ENCODE data around the gene EWSR1.

The EWSR1 gene

GRCh38 chr22:29320546-29320945, 52.5 kb downstream of the EWSR1 start:
- no peak overlapping the region for H3K27ac ChIP-seq (ENCODE audit: low read depth, low read length)
- no peak overlapping the region for H3K9ac ChIP-seq (ENCODE audit: low read depth in 1 of 2, low read length in 2 of 2)
- no peaks in the 10 kb centered on the region for H3K9me3 ChIP-seq (ENCODE audit: control insufficient read depth in 1 of 2, low read length in 2 of 2)

GRCh38 chr22:29323641-29324040, 55.6 kb downstream of the EWSR1 start:
- no peaks in the 10 kb centered on the region for H3K9me3 ChIP-seq (ENCODE audit: control insufficient read depth in 1 of 2, low read length in 2 of 2)
- H3K27ac ChIP-seq (ENCODE audit: low read depth, low read length), result no peak overlapping the region
- H3K9ac ChIP-seq (ENCODE audit: low read depth in 1 of 2, low read length in 2 of 2), result no peak overlapping the region
- H3K36me3 ChIP-seq (ENCODE audit: control insufficient read depth in 1 of 2, insufficient read depth in 2 of 2, low read length in 2 of 2), result peaks cover 0 to 32% of the 10 kb centered on the region in 2 donors
- H3K4me1 ChIP-seq (ENCODE audit: control insufficient read depth in 1 of 2, insufficient read depth in 2 of 2, low read length in 2 of 2), result no peaks in the 10 kb centered on the region
- H3K4me3 ChIP-seq (ENCODE audit: low read depth in 1 of 2, low read length in 2 of 2), result no peak overlapping the region
- H3K27me3 ChIP-seq (ENCODE audit: control insufficient read depth in 1 of 2, insufficient read depth in 2 of 2, low read length in 2 of 2), result no peaks in the 10 kb centered on the region

More at GRCh38 chr22:29320546-29320945, 52.5 kb downstream of the EWSR1 start:
- Histone ChIP-seq H3K27me3 (ENCODE audit: control insufficient read depth in 1 of 2, insufficient read depth in 2 of 2, low read length in 2 of 2) (peaks cover 4 to 6% of the 10 kb centered on the region in 2 donors), H3K4me1 (ENCODE audit: control insufficient read depth in 1 of 2, insufficient read depth in 2 of 2, low read length in 2 of 2) (no peaks in the 10 kb centered on the region), H3K36me3 (ENCODE audit: control insufficient read depth in 1 of 2, insufficient read depth in 2 of 2, low read length in 2 of 2) (peaks cover 0 to 5% of the 10 kb centered on the region in 2 donors), H3K4me3 (ENCODE audit: low read depth in 1 of 2, low read length in 2 of 2) (no peak overlapping the region)

GRCh38 chr22:29325356-29325755, 57.3 kb downstream of the EWSR1 start:
- no peak overlapping the region for H3K27ac ChIP-seq (ENCODE audit: low read depth, low read length)
- H3K27me3 ChIP-seq (ENCODE audit: control insufficient read depth in 1 of 2, insufficient read depth in 2 of 2, low read length in 2 of 2), result no peaks in the 10 kb centered on the region
- H3K4me3 ChIP-seq (ENCODE audit: low read depth in 1 of 2, low read length in 2 of 2), result no peak overlapping the region
- H3K9ac ChIP-seq (ENCODE audit: low read depth in 1 of 2, low read length in 2 of 2), result no peak overlapping the region
- no peaks in the 10 kb centered on the region for H3K9me3 ChIP-seq (ENCODE audit: control insufficient read depth in 1 of 2, low read length in 2 of 2)
- H3K36me3 ChIP-seq (ENCODE audit: control insufficient read depth in 1 of 2, insufficient read depth in 2 of 2, low read length in 2 of 2), result peaks cover 7 to 48% of the 10 kb centered on the region in 2 donors
- no peaks in the 10 kb centered on the region for H3K4me1 ChIP-seq (ENCODE audit: control insufficient read depth in 1 of 2, insufficient read depth in 2 of 2, low read length in 2 of 2)

GRCh38 chr22:29325785-29326315, 57.8 kb downstream of the EWSR1 start:
- Histone ChIP-seq H3K4me3 (ENCODE audit: low read depth in 1 of 2, low read length in 2 of 2) (no peak overlapping the region), H3K27me3 (ENCODE audit: control insufficient read depth in 1 of 2, insufficient read depth in 2 of 2, low read length in 2 of 2) (no peaks in the 10 kb centered on the region), H3K9ac (ENCODE audit: low read depth in 1 of 2, low read length in 2 of 2) (no peak overlapping the region), H3K4me1 (ENCODE audit: control insufficient read depth in 1 of 2, insufficient read depth in 2 of 2, low read length in 2 of 2) (peaks cover 0 to 2% of the 10 kb centered on the region in 2 donors), H3K27ac (ENCODE audit: low read depth, low read length) (no peak overlapping the region), H3K36me3 (ENCODE audit: control insufficient read depth in 1 of 2, insufficient read depth in 2 of 2, low read length in 2 of 2) (peaks cover 11 to 53% of the 10 kb centered on the region in 2 donors), H3K9me3 (ENCODE audit: control insufficient read depth in 1 of 2, low read length in 2 of 2) (no peaks in the 10 kb centered on the region)

- Histone ChIP-seq H3K4me3 (ENCODE audit: low read depth in 1 of 2, low read length in 2 of 2) (no peak overlapping the region), H3K9me3 (ENCODE audit: control insufficient read depth in 1 of 2, low read length in 2 of 2) (no peaks in the 10 kb centered on the region), H3K4me1 (ENCODE audit: control insufficient read depth in 1 of 2, insufficient read depth in 2 of 2, low read length in 2 of 2) (peaks cover 0 to 3% of the 10 kb centered on the region in 2 donors), H3K36me3 (ENCODE audit: control insufficient read depth in 1 of 2, insufficient read depth in 2 of 2, low read length in 2 of 2) (peaks cover 11 to 60% of the 10 kb centered on the region in 2 donors), H3K9ac (ENCODE audit: low read depth in 1 of 2, low read length in 2 of 2) (no peak overlapping the region), H3K27ac (ENCODE audit: low read depth, low read length) (no peak overlapping the region), H3K27me3 (ENCODE audit: control insufficient read depth in 1 of 2, insufficient read depth in 2 of 2, low read length in 2 of 2) (no peaks in the 10 kb centered on the region)
These were observed 58.4 kb downstream of the EWSR1 start for GRCh38 chr22:29326481-29326880.

GRCh38 chr22:29327089-29327764, 59.2 kb downstream of the EWSR1 start:
- H3K9me3 ChIP-seq (ENCODE audit: control insufficient read depth in 1 of 2, low read length in 2 of 2), result no peaks in the 10 kb centered on the region
- H3K27me3 ChIP-seq (ENCODE audit: control insufficient read depth in 1 of 2, insufficient read depth in 2 of 2, low read length in 2 of 2), result no peaks in the 10 kb centered on the region
- peaks cover 0 to 3% of the 10 kb centered on the region in 2 donors for H3K4me1 ChIP-seq (ENCODE audit: control insufficient read depth in 1 of 2, insufficient read depth in 2 of 2, low read length in 2 of 2)
- H3K4me3 ChIP-seq (ENCODE audit: low read depth in 1 of 2, low read length in 2 of 2), result no peak overlapping the region
- no peak overlapping the region for H3K9ac ChIP-seq (ENCODE audit: low read depth in 1 of 2, low read length in 2 of 2)
- peaks cover 11 to 65% of the 10 kb centered on the region in 2 donors for H3K36me3 ChIP-seq (ENCODE audit: control insufficient read depth in 1 of 2, insufficient read depth in 2 of 2, low read length in 2 of 2)
- no peak overlapping the region for H3K27ac ChIP-seq (ENCODE audit: low read depth, low read length)

- Histone ChIP-seq H3K9ac (ENCODE audit: low read depth in 1 of 2, low read length in 2 of 2) (no peak overlapping the region), H3K27ac (ENCODE audit: low read depth, low read length) (no peak overlapping the region), H3K4me1 (ENCODE audit: control insufficient read depth in 1 of 2, insufficient read depth in 2 of 2, low read length in 2 of 2) (peaks cover 0 to 3% of the 10 kb centered on the region in 2 donors), H3K27me3 (ENCODE audit: control insufficient read depth in 1 of 2, insufficient read depth in 2 of 2, low read length in 2 of 2) (no peaks in the 10 kb centered on the region), H3K9me3 (ENCODE audit: control insufficient read depth in 1 of 2, low read length in 2 of 2) (no peaks in the 10 kb centered on the region), H3K4me3 (ENCODE audit: low read depth in 1 of 2, low read length in 2 of 2) (no peak overlapping the region), H3K36me3 (ENCODE audit: control insufficient read depth in 1 of 2, insufficient read depth in 2 of 2, low read length in 2 of 2) (peaks cover 11 to 73% of the 10 kb centered on the region in 2 donors)
These were observed 60.0 kb downstream of the EWSR1 start for GRCh38 chr22:29328055-29328454.

GRCh38 chr22:29328566-29329500, 60.8 kb downstream of the EWSR1 start:
- Histone ChIP-seq H3K4me1 (ENCODE audit: control insufficient read depth in 1 of 2, insufficient read depth in 2 of 2, low read length in 2 of 2) (peaks cover 0 to 3% of the 10 kb centered on the region in 2 donors), H3K9me3 (ENCODE audit: control insufficient read depth in 1 of 2, low read length in 2 of 2) (no peaks in the 10 kb centered on the region), H3K27ac (ENCODE audit: low read depth, low read length) (no peak overlapping the region), H3K9ac (ENCODE audit: low read depth in 1 of 2, low read length in 2 of 2) (no peak overlapping the region), H3K36me3 (ENCODE audit: control insufficient read depth in 1 of 2, insufficient read depth in 2 of 2, low read length in 2 of 2) (peaks cover 11 to 81% of the 10 kb centered on the region in 2 donors), H3K4me3 (ENCODE audit: low read depth in 1 of 2, low read length in 2 of 2) (no peak overlapping the region), H3K27me3 (ENCODE audit: control insufficient read depth in 1 of 2, insufficient read depth in 2 of 2, low read length in 2 of 2) (no peaks in the 10 kb centered on the region)

- Histone ChIP-seq H3K27ac (ENCODE audit: low read depth, low read length) (no peak overlapping the region), H3K9me3 (ENCODE audit: control insufficient read depth in 1 of 2, low read length in 2 of 2) (no peaks in the 10 kb centered on the region), H3K27me3 (ENCODE audit: control insufficient read depth in 1 of 2, insufficient read depth in 2 of 2, low read length in 2 of 2) (no peaks in the 10 kb centered on the region), H3K36me3 (ENCODE audit: control insufficient read depth in 1 of 2, insufficient read depth in 2 of 2, low read length in 2 of 2) (peaks cover 11 to 88% of the 10 kb centered on the region in 2 donors), H3K9ac (ENCODE audit: low read depth in 1 of 2, low read length in 2 of 2) (no peak overlapping the region), H3K4me3 (ENCODE audit: low read depth in 1 of 2, low read length in 2 of 2) (no peak overlapping the region), H3K4me1 (ENCODE audit: control insufficient read depth in 1 of 2, insufficient read depth in 2 of 2, low read length in 2 of 2) (peaks cover 0 to 3% of the 10 kb centered on the region in 2 donors)
These were observed 61.5 kb downstream of the EWSR1 start for GRCh38 chr22:29329581-29329980.

GRCh38 chr22:29330291-29330690, 62.2 kb downstream of the EWSR1 start:
- H3K27ac ChIP-seq (ENCODE audit: low read depth, low read length), result no peak overlapping the region
- no peaks in the 10 kb centered on the region for H3K27me3 ChIP-seq (ENCODE audit: control insufficient read depth in 1 of 2, insufficient read depth in 2 of 2, low read length in 2 of 2)
- no peak overlapping the region for H3K4me3 ChIP-seq (ENCODE audit: low read depth in 1 of 2, low read length in 2 of 2)
- H3K9ac ChIP-seq (ENCODE audit: low read depth in 1 of 2, low read length in 2 of 2), result no peak overlapping the region
- peaks cover 11 to 93% of the 10 kb centered on the region in 2 donors for H3K36me3 ChIP-seq (ENCODE audit: control insufficient read depth in 1 of 2, insufficient read depth in 2 of 2, low read length in 2 of 2)
- no peaks in the 10 kb centered on the region for H3K9me3 ChIP-seq (ENCODE audit: control insufficient read depth in 1 of 2, low read length in 2 of 2)
- peaks cover 0 to 3% of the 10 kb centered on the region in 2 donors for H3K4me1 ChIP-seq (ENCODE audit: control insufficient read depth in 1 of 2, insufficient read depth in 2 of 2, low read length in 2 of 2)

All from duodenal mucosa (tissue), 2 donors.